Gastroesophageal sphincter (tissue), 3 donors: ENCODE measurements around the gene TRIM13.

Source experiments
- POLR2A ChIP-seq, 2 donors: fragments of 450-650 bp; IDR thresholded peaks; one replicate each; pipeline ENCODE4 v1.6.1; 2017; ENCODE audit warnings: antibody characterized with exemption in 2 of 2, mild to moderate bottlenecking in 2 of 2, moderate library complexity in 1 of 2
- TF ChIP-seq, protein P1 (sequence below), 4 experiments: fragments of 200-600 bp in 2 of 4; fragments of 450-650 bp in 2 of 4; sonication (generic) in 1 of 4; IDR thresholded peaks; one replicate each; pipeline ENCODE4 v1.5.1; 2017 to 2019; ENCODE audit warnings: antibody characterized with exemption in 4 of 4, mild to moderate bottlenecking in 2 of 4, moderate library complexity in 2 of 4

DNA sequence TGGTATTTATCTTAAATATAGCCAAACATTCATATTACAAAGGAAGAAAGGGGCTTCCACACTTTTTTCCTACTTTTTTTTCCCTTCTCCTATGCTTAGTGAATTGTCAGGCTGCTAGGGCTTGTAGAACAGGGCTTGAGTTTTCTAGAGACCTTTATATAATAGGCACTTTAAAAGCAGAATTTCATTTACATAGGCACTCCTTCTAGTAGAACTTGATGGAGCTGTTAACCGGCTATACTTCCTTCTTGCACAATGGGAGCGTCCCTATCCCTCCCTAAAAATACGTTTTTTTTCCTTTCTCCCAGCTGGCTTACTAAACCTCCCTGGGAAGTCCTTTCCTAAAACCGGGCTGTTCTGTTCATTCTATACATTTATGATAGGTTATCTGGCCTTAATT lies 1.1 kb downstream of the TRIM13 start:
- TF ChIP-seq, protein P1, sequence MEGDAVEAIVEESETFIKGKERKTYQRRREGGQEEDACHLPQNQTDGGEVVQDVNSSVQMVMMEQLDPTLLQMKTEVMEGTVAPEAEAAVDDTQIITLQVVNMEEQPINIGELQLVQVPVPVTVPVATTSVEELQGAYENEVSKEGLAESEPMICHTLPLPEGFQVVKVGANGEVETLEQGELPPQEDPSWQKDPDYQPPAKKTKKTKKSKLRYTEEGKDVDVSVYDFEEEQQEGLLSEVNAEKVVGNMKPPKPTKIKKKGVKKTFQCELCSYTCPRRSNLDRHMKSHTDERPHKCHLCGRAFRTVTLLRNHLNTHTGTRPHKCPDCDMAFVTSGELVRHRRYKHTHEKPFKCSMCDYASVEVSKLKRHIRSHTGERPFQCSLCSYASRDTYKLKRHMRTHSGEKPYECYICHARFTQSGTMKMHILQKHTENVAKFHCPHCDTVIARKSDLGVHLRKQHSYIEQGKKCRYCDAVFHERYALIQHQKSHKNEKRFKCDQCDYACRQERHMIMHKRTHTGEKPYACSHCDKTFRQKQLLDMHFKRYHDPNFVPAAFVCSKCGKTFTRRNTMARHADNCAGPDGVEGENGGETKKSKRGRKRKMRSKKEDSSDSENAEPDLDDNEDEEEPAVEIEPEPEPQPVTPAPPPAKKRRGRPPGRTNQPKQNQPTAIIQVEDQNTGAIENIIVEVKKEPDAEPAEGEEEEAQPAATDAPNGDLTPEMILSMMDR (IDR thresholded peaks at IDR 0.05): no peak
- TF ChIP-seq POLR2A (IDR thresholded peaks at IDR 0.05): no peak
